Esophagus squamous epithelium (tissue), 4 donors: ENCODE data around the gene RELN.

ENCODE experiments used
- CTCF ChIP-seq, 6 experiments: fragments of 450-650 bp in 4 of 6; fragments of 200-600 bp in 2 of 6; sonication (generic) in 2 of 6; IDR thresholded peaks; one replicate each; pipeline ENCODE4 v1.5.1; 2016 to 2019; ENCODE audit warnings: antibody characterized with exemption in 6 of 6, mild to moderate bottlenecking in 4 of 6, moderate library complexity in 4 of 6
- POLR2A ChIP-seq, 4 donors: fragments of 450-650 bp; IDR thresholded peaks; one replicate each; pipeline ENCODE4 v1.6.1; 2017; ENCODE audit warnings: antibody characterized with exemption in 4 of 4, mild to moderate bottlenecking in 4 of 4, moderate library complexity in 3 of 4

- TF ChIP-seq CTCF (IDR thresholded peaks at IDR 0.05) (no peak), POLR2A (IDR thresholded peaks at IDR 0.05) (no peak)
Observed at GRCh38 chr7:104012835-104013234, 23.4 kb upstream of the RELN start.
